Mammary epithelial cell (primary cell): Measurements from ENCODE around the gene NCKAP5.

Source experiments
- CTCF ChIP-seq, 2 donors: IDR thresholded peaks in 1 of 2; conservative IDR thresholded peaks in 1 of 2; 2 replicates each; pipeline ENCODE4 v1.5.1; 2011 to 2012; ENCODE audit warnings: inconsistent platforms in 2 of 2, low read length in 2 of 2, mild to moderate bottlenecking in 2 of 2, control low read depth in 1 of 2, low read depth in 1 of 2; ENCODE audit not compliant: insufficient read depth in 1 of 2; ENCODE audit errors: extremely low read depth in 1 of 2
- EZH2 ChIP-seq: IDR thresholded peaks from 2 replicates; pipeline ENCODE4 v1.6.1; 2012; ENCODE audit warnings: low read length, inconsistent platforms, borderline replicate concordance

DNA sequence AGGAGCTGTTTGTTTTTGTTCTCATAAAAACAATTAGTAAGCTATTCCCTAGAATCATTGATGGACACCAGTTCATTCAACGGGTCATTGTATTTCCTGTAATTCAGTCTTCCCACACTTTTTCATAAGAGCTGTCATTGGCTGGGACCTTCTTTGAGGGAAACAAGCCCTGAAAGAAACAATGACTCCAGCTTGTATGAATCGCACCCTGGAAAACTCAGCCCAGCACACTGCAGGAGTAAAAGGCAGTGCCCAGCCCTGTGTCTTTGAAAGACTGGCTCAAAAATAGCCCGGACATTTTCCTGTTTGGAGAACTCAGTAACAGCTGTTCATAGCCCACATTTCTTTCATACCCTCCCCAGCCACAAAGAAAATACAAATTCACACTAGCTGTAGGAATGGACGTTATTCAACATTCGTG lies 81.5 kb downstream of the NCKAP5 start:
- no peak for TF ChIP-seq CTCF (conservative IDR thresholded peaks at IDR 0.05 in 1 of 2, IDR thresholded peaks at IDR 0.05 in 1 of 2; ENCODE audit: extremely low read depth in 1 of 2, insufficient read depth in 1 of 2, low read depth in 1 of 2, low read length in 2 of 2)
- no peak for TF ChIP-seq EZH2
